ENCODE results near the gene HOTAIR.

Gene HOTAIR

GRCh38 chr12:54010972-54011664 lies 36.4 kb upstream of the HOTAIR start:
- DNase-seq: no peak

- DNase-seq: no peak
These were observed 35.6 kb upstream of the HOTAIR start for GRCh38 chr12:54010053-54010971.

GRCh38 chr12:54009171-54010052 lies 34.7 kb upstream of the HOTAIR start:
- DNase-seq: no peak

- no peak for DNase-seq
These were observed 33.5 kb upstream of the HOTAIR start for GRCh38 chr12:54008260-54008552.

GRCh38 chr12:54007538-54008259 lies 32.9 kb upstream of the HOTAIR start:
- no peak for DNase-seq

- DNase-seq: no peak
These were observed 31.9 kb upstream of the HOTAIR start for GRCh38 chr12:54006559-54007220.

- peak; percentile 84 for DNase-seq
These were observed 31.3 kb upstream of the HOTAIR start for GRCh38 chr12:54005853-54006558.

- DNase-seq: no peak
These were observed 30.7 kb upstream of the HOTAIR start for GRCh38 chr12:54005531-54005852.

GRCh38 chr12:54004841-54005530 lies 30.2 kb upstream of the HOTAIR start:
- no peak for DNase-seq

GRCh38 chr12:54004063-54004840 lies 29.5 kb upstream of the HOTAIR start:
- no peak for DNase-seq

- DNase-seq: no peak
These were observed 28.9 kb upstream of the HOTAIR start for GRCh38 chr12:54003625-54004024.

- DNase-seq: no peak
These were observed 28.2 kb upstream of the HOTAIR start for GRCh38 chr12:54002915-54003389.

- DNase-seq: no peak
These were observed 27.6 kb upstream of the HOTAIR start for GRCh38 chr12:54002278-54002914.

GRCh38 chr12:54001283-54002187 lies 26.8 kb upstream of the HOTAIR start:
- no peak for DNase-seq

GRCh38 chr12:54000116-54001114 lies 25.7 kb upstream of the HOTAIR start, which contains the start of gene HOXC9:
TSS of gene HOXC9 (plus strand) at chr12:54000161. CDS start at chr12:54000189, 28 bp downstream.
- DNase-seq: no peak

- DNase-seq: no peak
These were observed 24.9 kb upstream of the HOTAIR start for GRCh38 chr12:53999559-54000115.

- DNase-seq: no peak
These were observed 24.1 kb upstream of the HOTAIR start for GRCh38 chr12:53998900-53999236.

Measured in CD4-positive, alpha-beta T cell treated with Interleukin-12 subunit alpha and Interleukin-12 subunit beta, for 1 hour (primary cell).